Progenitor cell of endocrine pancreas (in vitro differentiated cells): ENCODE data around the gene GATA5. TPM values are rescaled to one million over a fixed set of nuclear protein-coding genes. Genes with fewer than 3 reads are reported as not detected.
"Not testable (repeated sequence)": the region's sequence is repeated elsewhere in the genome, so short reads cannot be mapped to it uniquely, and the experiment has no call there.

Source experiments
- DNase-seq: peaks from one replicate; pipeline ENCODE4 v3.0.0; 2021; ENCODE audit warnings: low spot score; ENCODE audit not compliant: unreplicated experiment
- H3K27ac Mint-ChIP-seq: 2 replicates; pipeline ENCODE4 v1.8.0; 2021; ENCODE audit warnings: mild to moderate bottlenecking, moderate library complexity, mixed read lengths
- H3K27me3 Mint-ChIP-seq: 2 replicates; pipeline ENCODE4 v1.8.0; 2021; ENCODE audit warnings: mixed read lengths
- H3K36me3 Mint-ChIP-seq: 2 replicates; pipeline ENCODE4 v1.8.0; 2022; ENCODE audit warnings: mixed read lengths; ENCODE audit not compliant: insufficient read depth
- H3K4me1 Mint-ChIP-seq: 2 replicates; pipeline ENCODE4 v1.8.0; 2021; ENCODE audit warnings: low read depth, mixed read lengths
- H3K4me3 Mint-ChIP-seq: 2 replicates; pipeline ENCODE4 v1.8.0; 2021; ENCODE audit warnings: low read depth, mild to moderate bottlenecking, moderate library complexity, mixed read lengths
- H3K9me3 Mint-ChIP-seq: 2 replicates; pipeline ENCODE4 v1.8.0; 2021; ENCODE audit warnings: low read depth, mixed read lengths
- total RNA-seq: library from RNA; stranded (reverse); gene quantifications from 2 replicates; pipeline ENCODE4 v1.2.1, GENCODE V29; 2021
- TF ChIP-seq, protein P1 (sequence below): fragments of 200-600 bp; sonication (generic); IDR thresholded peaks from one replicate; pipeline ENCODE4 v1.5.0; 2021; ENCODE audit warnings: antibody characterized with exemption, mild to moderate bottlenecking; ENCODE audit not compliant: unreplicated experiment

Gene GATA5
- total RNA-seq, 1 donor from 2014 or later, result 3.8 TPM

DNA sequence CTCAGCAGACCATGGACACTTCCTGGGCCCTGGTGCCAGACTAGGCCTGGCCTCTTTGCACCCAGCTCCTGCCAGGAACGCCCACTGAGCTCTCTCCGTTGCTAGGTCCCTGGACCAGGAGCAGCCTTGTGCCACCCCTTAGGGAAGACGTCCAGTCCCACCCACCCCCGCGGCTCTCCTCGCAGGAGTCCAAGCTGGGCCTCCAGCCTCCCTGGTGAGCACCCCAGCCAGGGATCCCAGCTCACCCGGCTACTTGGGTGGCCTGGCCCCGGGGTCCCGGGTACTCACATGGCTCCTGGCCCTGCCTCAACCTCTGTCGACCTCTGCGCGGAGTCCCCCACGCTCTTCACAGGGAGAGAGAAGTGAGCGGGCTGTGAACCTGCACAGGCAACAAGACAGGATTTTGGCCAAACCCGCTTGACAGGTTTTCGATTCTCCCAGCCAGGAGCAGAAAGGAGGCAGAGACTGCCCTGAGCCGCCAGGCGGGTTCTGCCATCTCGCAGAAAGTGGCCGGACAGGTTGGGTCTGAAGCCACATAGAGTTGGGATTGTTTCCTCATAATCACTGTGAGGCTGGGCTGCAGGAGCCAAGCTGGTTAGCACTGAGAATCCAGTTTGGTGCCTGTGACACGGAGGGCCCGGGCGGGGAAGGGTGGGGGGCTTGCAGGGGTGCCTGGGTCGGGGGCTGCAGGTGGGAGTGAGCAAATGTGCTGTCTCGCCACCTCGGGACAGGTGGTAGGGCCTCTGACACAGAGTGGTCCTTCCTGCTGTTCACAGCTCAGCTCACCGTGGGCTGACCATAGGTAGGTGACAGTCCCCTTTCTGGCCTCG lies 48.4 kb downstream of the GATA5 start, which contains the start of gene RBBP8NL:
TSS of gene RBBP8NL (minus strand) at position 368 of the 830 bp plus-strand sequence. CDS start 7,892 bp downstream, outside the sequence.
- TF ChIP-seq, protein P1, sequence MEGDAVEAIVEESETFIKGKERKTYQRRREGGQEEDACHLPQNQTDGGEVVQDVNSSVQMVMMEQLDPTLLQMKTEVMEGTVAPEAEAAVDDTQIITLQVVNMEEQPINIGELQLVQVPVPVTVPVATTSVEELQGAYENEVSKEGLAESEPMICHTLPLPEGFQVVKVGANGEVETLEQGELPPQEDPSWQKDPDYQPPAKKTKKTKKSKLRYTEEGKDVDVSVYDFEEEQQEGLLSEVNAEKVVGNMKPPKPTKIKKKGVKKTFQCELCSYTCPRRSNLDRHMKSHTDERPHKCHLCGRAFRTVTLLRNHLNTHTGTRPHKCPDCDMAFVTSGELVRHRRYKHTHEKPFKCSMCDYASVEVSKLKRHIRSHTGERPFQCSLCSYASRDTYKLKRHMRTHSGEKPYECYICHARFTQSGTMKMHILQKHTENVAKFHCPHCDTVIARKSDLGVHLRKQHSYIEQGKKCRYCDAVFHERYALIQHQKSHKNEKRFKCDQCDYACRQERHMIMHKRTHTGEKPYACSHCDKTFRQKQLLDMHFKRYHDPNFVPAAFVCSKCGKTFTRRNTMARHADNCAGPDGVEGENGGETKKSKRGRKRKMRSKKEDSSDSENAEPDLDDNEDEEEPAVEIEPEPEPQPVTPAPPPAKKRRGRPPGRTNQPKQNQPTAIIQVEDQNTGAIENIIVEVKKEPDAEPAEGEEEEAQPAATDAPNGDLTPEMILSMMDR, result peak; percentile 54
- Mint-ChIP-seq H3K4me3 (peak within 1 kb of the TSS; percentile 72), H3K36me3 (no peaks in the 10 kb centered on the region), H3K4me1 (peaks cover 43% of the 10 kb centered on the region), H3K27me3 (peaks cover 2% of the 10 kb centered on the region), H3K27ac (peak within 1 kb of the TSS; percentile 88), H3K9me3 (no peaks in the 10 kb centered on the region)
- DNase-seq, result peak; percentile 95

DNA sequence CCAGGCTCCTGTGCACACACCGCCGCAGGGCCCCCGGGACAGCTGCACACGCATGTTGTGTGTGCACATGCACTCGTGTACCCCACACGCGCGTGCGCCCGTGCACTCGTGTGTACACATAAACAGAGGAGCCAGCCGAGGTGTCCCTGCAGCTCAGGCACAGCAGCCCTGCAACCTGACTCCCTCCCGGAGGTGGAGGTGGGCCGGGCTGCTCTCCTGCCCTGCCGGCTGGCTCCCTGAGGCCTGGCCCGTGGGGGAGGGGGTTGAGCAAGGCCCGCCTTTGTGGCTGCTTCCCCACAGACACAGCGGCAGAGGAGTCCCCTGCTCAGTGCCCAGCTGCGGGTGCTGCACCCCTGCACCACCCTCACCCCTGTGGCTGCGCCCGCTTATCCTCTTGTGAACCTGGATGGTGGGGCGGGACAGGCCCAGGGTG lies 49.1 kb downstream of the GATA5 start:
- H3K9me3 Mint-ChIP-seq, result no peaks in the 10 kb centered on the region
- TF ChIP-seq, protein P1, result no peak
- H3K27ac Mint-ChIP-seq, result peak overlapping the region; percentile 88
- H3K27me3 Mint-ChIP-seq, result peaks cover 2% of the 10 kb centered on the region
- peaks cover 2% of the 10 kb centered on the region for H3K36me3 Mint-ChIP-seq
- H3K4me3 Mint-ChIP-seq, result peak overlapping the region; percentile 72
- peak; percentile 58 for DNase-seq
- H3K4me1 Mint-ChIP-seq, result peaks cover 43% of the 10 kb centered on the region

DNA sequence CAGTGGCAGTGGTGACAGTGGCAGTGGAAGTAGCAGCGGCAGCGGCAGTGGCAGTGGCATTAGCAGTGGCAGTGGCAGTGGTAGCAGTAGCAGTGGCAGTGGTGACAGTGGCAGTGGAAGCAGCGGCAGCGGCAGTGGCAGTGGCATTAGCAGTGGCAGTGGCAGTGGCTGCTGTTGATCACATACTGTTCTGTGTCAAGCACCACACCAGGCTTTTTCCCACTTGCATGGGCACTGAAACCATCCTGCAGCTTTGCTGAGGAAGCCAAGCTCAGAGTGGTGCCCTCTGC lies 49.8 kb downstream of the GATA5 start:
- H3K4me3 Mint-ChIP-seq, H3K36me3 Mint-ChIP-seq: not testable (repeated sequence)
- peaks cover 38% of the 10 kb centered on the region for H3K4me1 Mint-ChIP-seq

DNA sequence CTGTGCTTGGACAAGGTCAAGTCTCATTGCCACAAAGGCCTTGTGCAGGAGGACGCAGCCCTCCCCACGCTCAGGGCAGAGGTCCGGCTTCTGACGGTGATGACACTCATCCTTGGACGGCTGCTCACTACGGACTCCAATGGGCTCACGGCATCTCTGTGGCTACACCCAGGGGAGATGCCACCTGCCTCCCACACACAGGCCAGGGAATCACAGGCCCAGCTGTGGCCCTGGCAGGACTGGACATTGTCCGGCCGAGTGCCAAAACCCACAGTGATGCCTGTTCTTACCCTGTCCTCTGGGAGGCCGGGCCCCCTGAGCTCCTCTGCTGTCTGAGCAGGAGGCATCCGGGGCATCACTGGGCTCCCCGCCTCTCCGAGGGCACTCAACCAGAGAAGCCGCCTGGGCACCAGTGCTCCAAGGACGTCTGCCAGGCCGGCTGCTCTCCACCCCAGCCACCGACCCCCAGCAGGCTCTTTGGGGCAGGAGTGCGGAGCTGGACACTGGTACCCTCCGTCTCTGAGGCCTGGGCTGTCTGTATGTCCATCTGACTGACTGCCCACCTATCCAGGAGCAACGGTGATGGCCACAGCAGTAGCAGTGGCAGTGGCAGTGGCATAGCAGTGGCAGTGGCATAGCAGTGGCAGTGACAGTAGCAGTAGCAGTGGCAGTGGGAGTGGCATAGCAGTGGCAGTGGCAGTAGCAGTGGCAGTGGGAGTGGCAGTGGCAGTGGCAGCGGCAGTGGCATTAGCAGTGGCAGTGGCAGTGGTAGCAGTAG lies 50.3 kb downstream of the GATA5 start:
- no peak for DNase-seq
- Mint-ChIP-seq H3K27ac (peak overlapping the region; percentile 45), H3K27me3 (no peaks in the 10 kb centered on the region), H3K4me1 (peaks cover 33% of the 10 kb centered on the region), H3K4me3 (no peak overlapping the region), H3K9me3 (no peaks in the 10 kb centered on the region), H3K36me3 (peaks cover 2% of the 10 kb centered on the region)
- TF ChIP-seq, protein P1, result no peak

More for the DNA sequence above, 49.8 kb downstream of the GATA5 start:
- not testable (repeated sequence) for H3K9me3 Mint-ChIP-seq, H3K27ac Mint-ChIP-seq, H3K27me3 Mint-ChIP-seq, DNase-seq

DNA sequence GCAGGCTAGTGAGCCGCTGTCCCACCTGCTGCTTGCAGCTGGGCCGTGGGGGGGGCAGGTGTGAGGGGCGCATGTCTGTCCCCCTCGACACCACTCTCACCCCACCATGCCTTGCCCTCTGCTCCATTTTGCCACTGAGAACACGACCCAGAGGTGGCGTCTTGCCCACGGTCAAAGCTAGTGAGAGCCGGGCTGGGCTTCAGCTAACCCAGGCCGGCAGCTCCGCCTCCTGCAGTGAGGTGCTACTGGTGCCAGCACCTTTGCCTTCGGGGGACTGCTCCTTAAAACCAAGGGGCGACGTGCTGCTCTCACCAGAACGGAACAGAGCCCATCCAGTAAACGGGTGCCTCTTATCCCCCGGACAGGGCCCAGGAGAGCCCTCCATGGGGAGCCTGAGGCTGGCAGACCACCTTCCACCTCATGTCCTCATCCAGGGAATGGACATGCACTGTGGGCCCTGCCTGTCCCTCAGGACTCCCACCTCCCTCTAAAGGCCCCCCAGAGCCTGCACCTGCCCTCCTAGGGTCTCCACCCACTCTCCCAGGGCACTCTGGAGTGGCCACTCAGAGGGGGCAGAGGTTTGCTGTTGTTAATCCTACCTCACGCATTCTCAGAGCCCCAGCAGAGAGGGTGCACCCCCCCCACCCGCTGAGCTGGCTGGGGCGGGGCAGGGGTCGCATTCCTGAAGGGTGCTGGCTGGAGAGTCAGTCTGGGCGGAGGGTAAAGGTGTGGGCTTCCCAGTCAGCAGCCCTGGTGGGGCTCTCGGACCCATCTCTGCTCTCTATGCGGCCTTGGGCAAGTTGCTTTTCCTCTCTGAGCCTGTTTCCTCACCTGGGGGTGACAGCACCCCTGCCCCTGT lies 51.3 kb downstream of the GATA5 start:
- peaks cover 28% of the 10 kb centered on the region for H3K4me1 Mint-ChIP-seq
- peak overlapping the region; percentile 45 for H3K27ac Mint-ChIP-seq
- H3K9me3 Mint-ChIP-seq, result no peaks in the 10 kb centered on the region
- DNase-seq, result no peak
- peak overlapping the region; percentile 16 for H3K4me3 Mint-ChIP-seq
- TF ChIP-seq, protein P1, result no peak
- peaks cover 2% of the 10 kb centered on the region for H3K36me3 Mint-ChIP-seq
- H3K27me3 Mint-ChIP-seq, result peaks cover 4% of the 10 kb centered on the region
